CD4-positive, alpha-beta T cell treated with Interleukin-17A for 4 hours (primary cell): ENCODE results near the gene CFAP58.

Experiments
- DNase-seq: peaks from one replicate; pipeline ENCODE4 v3.0.0-alpha.2; 2020; ENCODE audit warnings: mixed read lengths

CFAP58 gene

DNA sequence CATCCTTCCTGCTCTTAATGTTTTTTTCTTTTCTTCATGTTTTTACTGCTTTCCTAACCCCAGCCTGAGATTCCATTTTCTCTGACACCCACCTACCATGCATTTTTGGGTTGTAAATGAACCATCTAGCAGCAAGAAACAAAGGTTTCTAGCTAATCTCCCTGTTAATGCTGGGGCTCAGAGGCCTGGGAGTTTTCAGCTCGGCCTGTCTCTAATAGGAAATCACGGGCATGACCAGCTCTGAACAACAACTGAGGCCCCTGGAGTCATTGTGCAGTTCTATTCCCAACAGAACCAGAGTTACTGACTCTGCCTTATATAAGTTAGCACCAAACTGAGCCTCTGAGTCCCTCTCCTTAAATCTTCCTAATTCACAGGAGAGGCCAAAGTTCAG lies 134.8 kb downstream of the CFAP58 start:
- DNase-seq = no peak

DNA sequence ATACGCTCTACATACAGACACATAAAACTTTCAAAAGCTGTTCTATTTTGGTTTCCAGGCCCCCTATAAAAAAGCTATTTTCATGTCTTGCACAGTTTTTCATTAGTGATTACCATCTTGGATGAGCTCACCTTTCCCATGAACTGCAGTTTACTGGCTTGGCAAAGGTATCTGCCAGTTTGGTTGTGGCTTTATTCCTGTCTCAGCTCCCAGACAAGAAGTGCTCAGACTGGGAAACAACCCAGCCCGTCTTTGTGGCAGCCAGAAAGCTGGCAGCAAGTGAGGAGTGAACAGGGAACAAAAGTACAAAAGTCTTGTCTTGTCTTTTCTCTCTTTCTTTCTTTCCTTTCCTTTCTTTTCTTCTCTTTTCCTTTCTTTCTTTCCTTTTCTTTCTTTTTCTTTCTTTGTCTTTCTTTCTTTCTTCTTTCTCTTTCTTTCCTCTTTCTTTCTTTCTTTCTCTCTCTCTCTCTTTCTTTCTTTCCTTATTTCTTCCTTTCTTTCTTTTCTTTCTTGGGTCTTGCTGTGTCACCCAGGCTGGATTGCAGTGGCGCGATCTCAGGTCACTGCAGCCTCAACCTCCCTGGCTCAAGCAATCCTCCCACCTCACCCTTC lies 138.8 kb downstream of the CFAP58 start:
- no peak for DNase-seq

DNA sequence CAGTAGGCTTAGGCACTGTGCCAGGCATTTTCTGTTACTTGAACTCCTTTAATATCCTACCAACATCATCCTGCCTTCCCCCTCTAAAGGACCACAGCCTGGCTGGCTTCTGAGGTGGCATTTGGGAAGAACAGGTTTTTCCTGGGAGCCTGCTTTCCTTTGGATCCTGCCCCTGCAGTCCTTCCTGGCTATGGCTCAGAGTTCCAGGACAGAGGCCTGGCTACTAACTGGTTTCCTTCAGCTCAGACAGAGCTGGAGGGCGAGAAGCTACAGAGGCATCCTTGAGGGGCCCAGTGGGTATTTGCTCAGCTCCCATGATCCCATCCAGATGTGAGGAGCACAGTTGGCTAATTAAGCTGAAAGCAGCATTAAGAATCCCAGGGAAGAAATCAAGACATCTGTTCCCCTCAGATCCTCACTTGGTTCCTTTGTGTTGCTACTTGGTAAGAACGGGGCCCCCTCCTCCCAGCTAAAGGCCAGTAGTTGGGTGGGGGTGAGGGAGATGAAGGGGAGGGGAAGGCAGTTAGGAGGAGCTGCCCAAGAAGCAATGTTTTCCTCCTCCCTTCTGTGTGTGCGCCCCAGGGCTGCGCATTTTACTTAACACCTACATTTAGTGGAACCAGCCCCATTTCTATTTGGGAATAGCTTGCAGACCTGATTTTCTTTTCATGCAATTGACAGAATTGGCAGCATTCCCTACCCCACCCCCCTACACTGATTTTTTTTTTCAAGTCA lies 144.9 kb downstream of the CFAP58 start:
- no peak for DNase-seq

DNA sequence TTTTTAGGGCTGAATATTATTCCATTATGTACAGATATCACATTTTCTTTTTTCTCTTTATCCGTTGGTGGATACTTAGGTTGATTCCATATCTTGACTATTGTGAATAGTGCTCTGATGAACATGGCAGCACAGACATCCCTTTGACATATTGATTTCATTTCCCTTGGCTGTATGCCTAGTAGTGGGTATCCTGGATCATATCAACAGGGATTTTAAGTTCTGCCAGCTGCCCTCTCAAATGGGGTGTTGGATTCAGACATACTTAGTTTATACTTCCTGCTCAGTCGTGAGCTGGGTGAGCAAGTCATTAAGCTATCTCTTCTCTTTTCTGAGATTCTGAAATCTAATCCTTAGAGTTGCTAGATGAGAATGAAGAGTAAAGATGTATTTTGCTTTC lies 147.8 kb downstream of the CFAP58 start:
- DNase-seq = no peak

DNA sequence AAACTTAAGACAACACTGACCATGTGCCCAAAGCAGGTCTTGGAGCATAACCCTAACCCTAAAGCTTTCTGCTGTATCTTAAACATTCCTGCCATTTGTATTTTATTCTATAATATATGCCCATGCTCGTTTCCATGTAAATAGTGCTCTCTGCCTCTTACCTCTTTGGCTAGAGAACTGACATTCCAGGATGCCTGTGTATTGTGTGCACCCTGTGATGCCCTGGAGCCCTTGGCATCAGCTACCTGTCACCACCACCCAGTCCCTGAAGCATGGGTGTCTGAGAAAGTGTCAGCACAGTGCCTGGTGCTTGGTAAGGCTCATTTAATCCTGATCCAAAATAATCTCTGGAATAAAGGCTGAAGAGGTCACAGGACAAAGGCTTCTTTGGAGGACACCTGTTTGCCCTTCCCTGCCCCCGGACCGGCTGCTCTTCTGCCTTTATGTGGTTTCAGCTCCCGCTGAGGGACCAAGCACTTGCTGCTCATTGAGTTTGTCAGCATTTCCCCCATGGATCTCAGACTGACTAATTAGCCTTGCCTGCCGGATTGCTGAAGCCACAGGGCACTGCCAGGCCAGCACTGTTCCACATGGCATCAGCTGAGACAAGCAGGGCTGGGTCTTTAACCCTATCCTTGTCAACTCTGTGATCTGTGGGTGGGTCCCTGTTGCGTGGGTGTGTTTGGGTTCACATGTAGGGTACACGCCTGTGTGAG lies 148.4 kb downstream of the CFAP58 start:
- DNase-seq = no peak

DNA sequence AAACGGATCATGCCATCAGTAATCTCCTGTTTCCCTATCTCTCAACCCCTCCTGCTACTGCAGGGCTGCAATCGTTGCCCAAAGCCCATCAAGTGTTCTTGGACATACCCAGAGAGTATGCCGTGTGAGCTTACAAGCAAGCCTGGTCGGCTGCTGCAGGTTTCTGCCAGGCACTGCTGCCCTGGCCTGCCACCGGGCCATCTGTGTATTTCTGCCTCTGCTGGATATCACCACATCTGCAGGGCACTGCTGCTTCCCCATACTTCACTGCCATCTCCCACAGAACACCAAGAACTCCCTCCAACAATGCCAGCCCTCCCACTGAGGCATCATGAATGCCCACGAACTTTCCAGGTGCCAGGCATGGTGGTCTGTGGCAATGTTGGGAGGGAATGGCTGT lies 149.3 kb downstream of the CFAP58 start:
- DNase-seq = no peak
